SH-SY5Y (cell line): ENCODE results near the gene CACNA1F.

Source experiments
- GATA2 ChIP-seq: IDR thresholded peaks from 2 replicates; pipeline ENCODE4 v1.6.1; 2011; ENCODE audit warnings: mild to moderate bottlenecking, low read depth, low read length
- GATA3 ChIP-seq: IDR thresholded peaks from 2 replicates; pipeline ENCODE4 v1.6.1; 2011; ENCODE audit warnings: low read depth, mild to moderate bottlenecking, low read length, moderate library complexity

The CACNA1F gene

GRCh38 chrX:49249071-49249470 is 15.9 kb upstream of the CACNA1F start:
- TF ChIP-seq GATA3 (no peak), GATA2 (no peak)

GRCh38 chrX:49247916-49248811 is 15.0 kb upstream of the CACNA1F start:
- TF ChIP-seq GATA2 = no peak
- no peak for TF ChIP-seq GATA3

- TF ChIP-seq GATA3 = no peak
- TF ChIP-seq GATA2 = no peak
These were observed 14.2 kb upstream of the CACNA1F start for GRCh38 chrX:49247346-49247745.

GRCh38 chrX:49246541-49246940 is 13.4 kb upstream of the CACNA1F start:
- TF ChIP-seq GATA2 (no peak), GATA3 (no peak)

GRCh38 chrX:49244207-49244606 is 11.1 kb upstream of the CACNA1F start:
- TF ChIP-seq GATA3 (no peak), GATA2 (no peak)

- TF ChIP-seq GATA2 (no peak), GATA3 (no peak)
These were observed 10.0 kb upstream of the CACNA1F start for GRCh38 chrX:49243166-49243565.

GRCh38 chrX:49242545-49243066 is 9.5 kb upstream of the CACNA1F start:
- no peak for TF ChIP-seq GATA2
- TF ChIP-seq GATA3 = no peak

- TF ChIP-seq GATA2 = no peak
- no peak for TF ChIP-seq GATA3
These were observed 5.6 kb upstream of the CACNA1F start for GRCh38 chrX:49238735-49239134.

GRCh38 chrX:49237060-49237459 is 3.9 kb upstream of the CACNA1F start:
- TF ChIP-seq GATA3 = no peak
- no peak for TF ChIP-seq GATA2

- no peak for TF ChIP-seq GATA2
- TF ChIP-seq GATA3 = no peak
These were observed 881 bp upstream of the CACNA1F start for GRCh38 chrX:49233887-49234555.

- TF ChIP-seq GATA2 = no peak
- TF ChIP-seq GATA3 = no peak
These were observed 615 bp downstream of the CACNA1F start for GRCh38 chrX:49232525-49232924.

- TF ChIP-seq GATA3 = no peak
- TF ChIP-seq GATA2 = no peak
These were observed 1.7 kb downstream of the CACNA1F start for GRCh38 chrX:49231333-49232000.

GRCh38 chrX:49230500-49231232 is 2.5 kb downstream of the CACNA1F start:
- TF ChIP-seq GATA3 = no peak
- no peak for TF ChIP-seq GATA2
